Measurements from ENCODE around the gene DMXL1.

- no peak for TF ChIP-seq EZH2phosphoT487 (IDR thresholded peaks at IDR 0.05; ENCODE audit: insufficient read depth, low read depth)
- TF ChIP-seq EZH2 (IDR thresholded peaks at IDR 0.05; ENCODE audit: insufficient read depth, poor library complexity, severe bottlenecking) = no peak
Measured at GRCh38 chr5:119059740-119060255, 11.1 kb upstream of the DMXL1 start.

Measured in GM23248 (cell line).